ENCODE data around the gene VPS9D1. TPM values are rescaled to one million over a fixed set of nuclear protein-coding genes. Genes with fewer than 3 reads are reported as not detected.

The VPS9D1 gene
- total RNA-seq, 2 donors from 2014 or later = 9.5 to 18.3 TPM

GRCh38 chr16:89657442-89658220 lies 63.1 kb downstream of the VPS9D1 start, which contains the start of the genes CHMP1A and SPATA33:
Gene CHMP1A (minus strand): TSS chr16:89657708. CDS start chr16:89657588, 120 bp downstream.
Gene SPATA33 (plus strand): TSS chr16:89657836. CDS start chr16:89657912, 76 bp downstream.
- peak within 1 kb of the TSS; percentile 100 for H3K4me3 ChIP-seq
- peaks cover 3% of the 10 kb centered on the region for H3K36me3 ChIP-seq
- ATAC-seq (ENCODE audit: insufficient number of reproducible peaks, low FRiP score, low read depth) = peak; percentile 80
- no peaks in the 10 kb centered on the region for H3K9me3 ChIP-seq
- peak; percentile 52 for DNase-seq (ENCODE audit: low spot score)
- H3K4me1 ChIP-seq (ENCODE audit: control insufficient read depth in 1 of 2, low read depth in 2 of 2) = peaks cover 15 to 24% of the 10 kb centered on the region in 2 donors
- peak within 1 kb of the TSS; percentile 66 to 75 for H3K27ac ChIP-seq
- TF ChIP-seq CTCF (IDR thresholded peaks at IDR 0.05) = no peak
- no peaks in the 10 kb centered on the region for H3K27me3 ChIP-seq (replicated peaks; ENCODE audit: insufficient read depth)

Other genes starting within 250 kb of the VPS9D1 start
- 100 to 1,000 TPM; 125 to 129 TPM for gene ANKRD11, start 230.3 kb downstream of the VPS9D1 start, total RNA-seq
- gene SPG7, start 212.5 kb downstream of the VPS9D1 start, total RNA-seq = 100 to 1,000 TPM; 214 to 333 TPM
- gene RPL13, start 160.2 kb downstream of the VPS9D1 start, total RNA-seq = 1,000 to 10,000 TPM; 3,914 to 4,192 TPM
- not detected for gene CPNE7, start 145.1 kb downstream of the VPS9D1 start, total RNA-seq
- gene DPEP1, start 107.3 kb downstream of the VPS9D1 start, total RNA-seq = not detected
- gene CHMP1A, start 63.2 kb downstream of the VPS9D1 start, total RNA-seq = 10 to 100 TPM; 63.0 to 77.2 TPM
- 1 to 10 TPM; 3.2 to 3.9 TPM for gene SPATA33, start 63.1 kb downstream of the VPS9D1 start, total RNA-seq
- gene CDK10, start 34.2 kb downstream of the VPS9D1 start, total RNA-seq = 10 to 100 TPM; 20.3 to 35.2 TPM
- 10 to 100 TPM; 19.0 to 24.1 TPM for gene SPATA2L, start 19.2 kb downstream of the VPS9D1 start, total RNA-seq
- gene ZNF276, start 639 bp upstream of the VPS9D1 start, total RNA-seq = 10 to 100 TPM; 25.0 to 34.1 TPM
- 1 to 10 TPM; 2.5 to 3.7 TPM for gene FANCA, start 95.7 kb upstream of the VPS9D1 start, total RNA-seq
- 1 to 10 TPM in 1 of 2 donors, not detected in 1; 2.0 TPM for gene SPIRE2, start 107.6 kb upstream of the VPS9D1 start, total RNA-seq
- 100 to 1,000 TPM; 166 to 247 TPM for gene TCF25, start 152.7 kb upstream of the VPS9D1 start, total RNA-seq
- 10 to 100 TPM; 13.1 to 19.3 TPM for gene MC1R, start 198.0 kb upstream of the VPS9D1 start, total RNA-seq
- 10 to 100 TPM in 1 of 2 donors, 1 to 10 TPM in 1; 4.2 to 18.0 TPM for gene TUBB3, start 202.4 kb upstream of the VPS9D1 start, total RNA-seq
- gene DEF8, start 227.9 kb upstream of the VPS9D1 start, total RNA-seq = 100 to 1,000 TPM in 1 of 2 donors, 10 to 100 TPM in 1; 77.8 to 185 TPM

Measured in thoracic aorta (tissue), 2 donors.